NOMO-1 treated with dmso at 0.1 percent for 144 hours (cell line): Measurements from ENCODE around the gene GNA15.
"Not testable (repeated sequence)": the region's sequence is repeated elsewhere in the genome, so short reads cannot be mapped to it uniquely, and the experiment has no call there.

ENCODE experiments used
- DNase-seq: peaks from one replicate; lab custom pipeline; 2025; ENCODE audit not compliant: unreplicated experiment; lab: John Stamatoyannopoulos, UW

GNA15 gene

DNA sequence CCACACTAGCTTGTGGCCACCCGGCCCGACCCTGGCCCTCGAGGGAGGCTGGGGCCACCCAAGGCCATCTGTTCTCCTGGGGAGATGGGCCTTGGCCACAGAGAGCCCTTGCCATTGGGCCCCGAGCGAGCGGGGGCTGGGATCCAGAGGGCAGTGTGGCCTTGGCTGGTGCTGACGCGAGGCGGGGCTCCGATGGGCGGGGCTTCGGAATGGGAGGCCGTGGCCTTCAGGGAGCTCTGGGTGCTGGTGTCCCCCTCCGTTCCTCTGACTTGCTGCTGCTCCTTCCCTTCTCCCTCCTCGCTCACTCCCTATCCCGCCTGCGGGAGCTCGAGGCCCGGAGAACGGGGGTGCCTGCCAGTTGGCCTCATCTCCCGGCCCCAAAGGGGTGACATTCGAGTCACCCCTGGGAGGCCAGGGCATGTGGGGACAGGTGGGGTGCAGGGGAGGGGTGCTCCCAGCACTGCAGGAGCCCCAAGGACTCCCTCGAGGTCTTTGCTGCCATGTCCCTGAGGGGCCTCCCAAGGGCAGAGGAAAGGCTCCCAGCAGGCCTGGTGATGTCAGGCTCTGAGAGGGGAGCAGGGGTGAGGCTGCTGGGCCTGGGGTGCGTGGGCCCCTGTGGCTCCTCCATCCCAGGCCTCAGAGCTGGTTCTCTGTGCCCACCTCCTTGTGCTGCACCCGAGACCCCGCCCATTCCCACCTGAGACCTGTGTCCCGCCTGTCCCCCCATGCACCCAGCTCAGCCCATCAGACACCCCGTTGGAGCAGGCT is 54.1 kb downstream of the GNA15 start:
- no peak for DNase-seq

DNA sequence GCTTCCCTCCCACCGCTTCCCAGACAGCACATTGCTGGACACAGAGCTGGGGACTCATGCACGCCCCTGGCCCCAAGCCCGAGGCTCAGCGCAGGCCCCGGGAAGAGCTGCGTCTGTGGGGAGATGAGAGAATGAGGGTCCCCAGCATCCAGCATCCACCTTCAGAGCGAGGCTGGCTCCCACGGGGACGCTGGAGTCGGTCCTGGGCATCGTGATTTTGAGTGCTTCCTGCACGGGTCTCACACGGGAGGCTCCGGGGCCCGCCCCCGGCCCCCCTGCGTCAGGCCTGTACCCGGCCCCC is 54.6 kb downstream of the GNA15 start:
- no peak for DNase-seq

GRCh38 chr19:3190921-3191805 is 55.3 kb downstream of the GNA15 start:
- no peak for DNase-seq

DNA sequence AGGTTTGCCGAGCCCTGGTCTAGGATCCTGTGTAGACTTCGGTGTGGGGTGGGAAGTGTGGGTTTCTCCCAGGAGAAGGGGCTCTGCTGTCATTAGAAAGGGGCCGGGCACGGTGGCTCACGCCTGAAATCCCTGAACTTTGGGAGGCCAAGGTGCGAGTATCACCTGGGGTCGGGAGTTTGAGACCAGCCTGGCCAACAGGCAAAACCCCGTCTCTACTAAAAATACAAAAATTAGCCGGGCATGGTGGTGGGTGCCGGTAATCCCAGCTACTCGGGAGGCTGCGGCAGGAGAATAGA is 55.9 kb downstream of the GNA15 start:
- DNase-seq = not testable (repeated sequence)

GRCh38 chr19:3192228-3192635 is 56.4 kb downstream of the GNA15 start:
- DNase-seq = no peak

DNA sequence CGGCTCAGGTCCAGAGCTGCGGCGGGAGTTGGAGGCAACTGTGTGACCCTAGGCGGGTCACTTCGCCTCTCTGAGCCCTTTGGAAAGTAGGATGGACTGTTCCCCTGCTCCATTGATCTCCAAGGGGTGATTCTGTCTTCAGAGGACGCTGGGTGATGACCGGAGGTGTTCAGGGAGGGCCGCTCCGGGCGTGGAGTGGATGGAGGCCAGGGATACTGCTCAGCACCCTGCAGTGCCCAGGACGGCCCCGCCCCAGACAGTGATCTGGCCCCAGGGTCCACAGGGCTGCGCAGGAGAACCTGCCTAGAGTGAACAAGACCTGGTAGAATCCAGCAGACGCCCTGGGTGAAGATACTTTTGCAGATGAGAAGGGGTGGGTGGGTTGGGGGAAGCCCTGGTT is 56.9 kb downstream of the GNA15 start:
- no peak for DNase-seq

GRCh38 chr19:3193256-3194105 is 57.6 kb downstream of the GNA15 start:
- DNase-seq = no peak

- DNase-seq = no peak
These were observed 58.6 kb downstream of the GNA15 start for GRCh38 chr19:3194106-3195087.

DNA sequence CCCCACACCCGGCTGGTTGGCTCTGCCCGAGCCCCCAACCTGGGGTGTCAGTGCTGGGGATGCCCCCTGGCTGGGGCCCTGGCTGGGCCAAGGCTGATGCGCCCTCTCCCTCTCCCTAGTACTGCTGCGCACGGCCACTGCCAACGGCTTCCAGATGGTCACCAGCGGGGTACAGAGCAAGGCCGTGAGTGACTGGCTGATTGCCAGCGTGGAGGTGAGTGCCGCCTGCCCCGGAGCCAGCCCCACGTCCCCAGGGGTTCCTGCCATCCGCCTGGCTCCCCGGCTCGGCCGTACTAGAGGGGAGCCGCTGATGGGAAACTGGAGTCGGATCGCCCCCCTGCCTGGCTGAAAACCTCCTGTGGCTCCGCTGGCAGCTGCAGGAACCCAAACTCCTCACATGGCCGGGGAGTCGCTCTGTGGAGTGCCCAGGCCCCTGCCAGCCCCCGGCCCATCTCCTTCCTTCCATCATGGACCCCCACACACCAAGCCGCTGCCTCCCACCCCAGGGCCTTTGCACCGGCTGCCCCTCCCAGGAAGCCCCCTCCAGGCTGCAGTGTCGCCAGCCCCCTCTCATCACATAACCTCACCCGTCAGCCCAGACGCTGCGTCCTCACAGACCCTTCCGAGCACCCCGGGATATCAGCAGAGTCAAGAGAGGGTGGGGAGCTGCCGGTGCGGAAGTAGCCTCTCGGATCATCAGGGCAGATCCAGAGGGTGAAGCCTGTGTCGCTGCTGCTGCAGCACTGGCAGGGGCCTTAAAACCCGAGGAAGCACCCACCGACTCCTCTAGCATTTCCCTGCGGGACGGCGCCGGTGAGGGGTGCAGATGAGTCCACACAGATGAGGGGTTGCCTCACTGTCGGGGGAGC is 60.5 kb downstream of the GNA15 start:
- DNase-seq = no peak

DNA sequence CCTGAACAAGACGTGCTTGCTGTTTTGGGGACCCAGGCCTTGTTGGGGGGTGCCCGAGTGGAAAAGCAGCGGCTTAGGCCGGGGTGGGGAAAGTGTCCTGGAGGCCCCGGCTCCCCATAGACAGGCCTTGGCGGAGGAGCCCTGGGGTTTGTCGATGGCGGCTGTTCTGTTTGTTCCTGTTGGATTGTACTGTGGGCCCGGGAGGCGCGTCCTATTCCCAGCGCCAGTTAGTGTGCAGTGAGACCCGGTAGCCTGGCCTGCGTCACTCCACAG is 61.0 kb downstream of the GNA15 start:
- no peak for DNase-seq

DNA sequence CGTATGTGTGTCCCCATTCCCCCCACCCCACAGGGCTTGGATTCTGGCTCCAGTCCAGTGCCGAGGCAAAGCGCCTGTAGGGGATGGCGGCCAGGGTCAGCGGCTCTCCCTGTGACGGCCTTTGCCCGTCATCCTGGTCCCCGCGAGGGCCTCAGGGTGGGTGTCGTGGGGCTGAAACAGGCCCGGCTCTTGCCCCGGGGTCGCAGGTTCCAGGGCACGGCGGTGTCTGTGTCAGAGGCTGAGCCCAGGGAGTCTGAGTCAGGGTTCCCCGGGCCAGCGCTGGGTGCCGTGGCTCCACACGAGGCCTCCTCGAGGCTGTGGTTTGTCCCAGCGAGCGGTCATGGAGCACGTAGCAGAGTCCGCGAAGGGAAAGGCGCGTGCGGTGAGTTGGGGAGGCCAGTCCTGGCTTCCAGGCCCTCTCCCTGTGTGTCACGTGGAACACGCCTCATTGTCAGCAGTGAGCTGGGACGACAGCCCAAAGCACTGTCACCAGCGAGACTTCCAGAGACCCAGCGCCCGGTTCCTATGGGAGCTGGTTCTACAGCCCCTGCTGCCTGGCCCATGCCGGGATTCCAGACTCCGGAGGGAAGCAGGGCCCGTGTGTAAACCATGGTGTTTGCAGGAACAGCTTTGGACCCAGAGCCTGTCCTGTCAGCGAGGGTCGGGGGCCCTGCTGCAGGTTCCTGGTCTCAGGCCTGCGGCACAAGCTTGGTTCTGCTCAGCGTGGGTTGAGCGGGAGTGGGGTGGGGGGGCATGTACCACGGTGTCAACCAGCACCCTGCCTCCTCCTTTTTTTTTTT is 63.3 kb downstream of the GNA15 start:
- no peak for DNase-seq

- DNase-seq = no peak
These were observed 65.4 kb downstream of the GNA15 start for GRCh38 chr19:3201072-3201700.

- DNase-seq = no peak
These were observed 66.1 kb downstream of the GNA15 start for GRCh38 chr19:3201911-3202310.

- DNase-seq = no peak
These were observed 66.5 kb downstream of the GNA15 start for GRCh38 chr19:3202346-3202745.

- DNase-seq = not testable (repeated sequence)
These were observed 67.1 kb downstream of the GNA15 start for GRCh38 chr19:3202895-3203294.

DNA sequence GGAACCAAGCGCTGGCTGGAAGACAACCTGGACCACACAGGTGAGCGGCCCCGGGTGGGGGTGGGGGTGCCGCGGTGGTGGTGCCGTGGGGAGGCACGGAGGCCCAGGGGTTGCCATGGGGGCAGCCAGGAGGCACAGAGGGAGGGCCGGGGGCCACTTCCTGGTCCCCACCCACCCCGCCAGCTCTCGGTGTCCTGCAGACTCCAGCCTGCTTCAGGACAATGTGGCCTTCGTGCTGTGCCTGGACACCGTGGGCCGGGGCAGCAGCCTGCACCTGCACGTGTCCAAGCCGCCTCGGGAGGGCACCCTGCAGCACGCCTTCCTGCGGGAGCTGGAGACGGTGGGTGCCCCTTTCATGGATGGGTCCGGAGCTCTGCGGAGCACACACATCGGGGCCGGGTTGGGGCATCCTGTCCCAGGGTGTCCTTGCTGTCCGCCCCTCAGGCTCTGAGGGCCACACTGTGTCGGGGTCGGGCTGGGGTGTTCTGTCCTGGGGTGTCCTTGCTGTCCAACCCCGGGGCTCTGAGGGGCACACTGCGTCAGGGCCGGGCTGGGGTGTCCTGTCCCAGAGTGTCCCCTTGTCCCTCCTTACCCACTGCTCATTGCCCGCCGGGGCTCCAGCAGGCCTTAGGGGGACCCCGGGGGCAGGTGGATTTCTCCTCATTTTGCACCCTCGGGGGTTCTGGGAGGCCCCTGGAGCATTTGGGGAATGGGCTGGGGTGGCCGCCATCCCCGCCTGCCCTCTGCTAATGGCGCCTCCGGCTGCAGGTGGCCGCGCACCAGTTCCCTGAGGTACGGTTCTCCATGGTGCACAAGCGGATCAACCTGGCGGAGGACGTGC is 68.2 kb downstream of the GNA15 start:
- DNase-seq = no peak

DNA sequence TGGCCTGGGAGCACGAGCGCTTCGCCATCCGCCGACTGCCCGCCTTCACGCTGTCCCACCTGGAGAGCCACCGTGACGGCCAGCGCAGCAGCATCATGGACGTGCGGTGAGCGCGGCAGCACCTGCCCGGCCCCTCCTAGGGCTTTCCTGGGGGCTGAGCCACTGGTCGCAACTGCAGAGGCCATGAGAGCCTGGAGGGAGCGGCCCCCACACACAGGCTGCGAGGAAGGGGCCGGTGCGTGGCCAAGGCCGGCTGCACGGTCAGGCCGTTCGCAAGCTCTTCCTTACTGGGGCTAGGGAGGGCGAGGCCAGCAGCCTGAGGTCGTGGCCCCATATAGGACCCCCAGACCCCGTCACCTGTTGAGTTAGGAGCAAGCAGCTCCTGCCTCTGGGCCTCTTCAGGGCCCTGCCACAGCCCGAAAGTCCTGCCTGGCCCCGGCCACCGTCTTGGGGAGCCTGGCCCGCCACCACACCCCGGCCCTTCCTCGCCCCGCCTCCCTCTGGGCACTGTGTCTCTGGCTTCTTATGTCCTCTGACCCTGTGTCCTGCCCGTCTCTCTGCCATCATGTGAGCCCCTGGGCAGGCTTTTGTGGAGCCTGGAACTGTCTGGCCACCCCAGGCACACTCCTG is 68.9 kb downstream of the GNA15 start:
- DNase-seq = no peak
